SU-DHL-6 (cell line): Measurements from ENCODE around the gene EZR.

Source experiments
- CTCF ChIP-seq: fragments of 200-600 bp; sonication (generic); IDR thresholded peaks from one replicate; pipeline ENCODE4 v1.5.1; 2017; ENCODE audit warnings: antibody characterized with exemption, mild to moderate bottlenecking, low read length, moderate library complexity; ENCODE audit not compliant: insufficient read depth, poor library complexity, severe bottlenecking
- EZH2phosphoT487 ChIP-seq: fragments of 200-600 bp; sonication (generic), shearing (Covaris generic); conservative IDR thresholded peaks from 2 replicates; pipeline ENCODE4 v1.6.1; 2018; ENCODE audit warnings: mild to moderate bottlenecking, antibody characterized with exemption, low read length, moderate library complexity, mixed read lengths

- TF ChIP-seq CTCF: no peak
- no peak for TF ChIP-seq EZH2phosphoT487
These were observed 93.5 kb downstream of the EZR start for GRCh38 chr6:158725704-158726103.
